Measurements from ENCODE around the gene PAF1. TPM values are rescaled to one million over a fixed set of nuclear protein-coding genes. Genes with fewer than 3 reads are reported as not detected.

Gene PAF1
- total and polyA plus RNA-seq, 4 donors = 13.7 to 29.4 (median 18.9) TPM

GRCh38 chr19:39416152-39417120 is 25.5 kb upstream of the PAF1 start (continued):
- TF ChIP-seq MAX (IDR thresholded peaks at IDR 0.05) = no peak
- no peak for TF ChIP-seq JUND (IDR thresholded peaks at IDR 0.05)
- TF ChIP-seq EGR1 (IDR thresholded peaks at IDR 0.05; ENCODE audit: low read depth in 2 of 2) = no peak
- TF ChIP-seq YY1 (IDR thresholded peaks at IDR 0.05) = no peak
- TF ChIP-seq RXRA (IDR thresholded peaks at IDR 0.05) = no peak

GRCh38 chr19:39415111-39416046 is 24.5 kb upstream of the PAF1 start:
- Histone ChIP-seq H3K4me1 (ENCODE audit: control insufficient read depth in 4 of 4, insufficient read depth in 4 of 4, low read length in 3 of 4) (peaks cover 5 to 29% (median 11%) of the 10 kb centered on the region in 4 donors), H3K27ac (ENCODE audit: low read depth in 1 of 2, low read length in 2 of 2) (no peak overlapping the region)

GRCh38 chr19:39413911-39414608 is 23.2 kb upstream of the PAF1 start:
- peak overlapping the region; percentile 55 to 89 for H3K27ac ChIP-seq (ENCODE audit: low read depth in 1 of 2, low read length in 2 of 2)
- no peak for DNase-seq (ENCODE audit: low spot score)
- H3K9me3 ChIP-seq (ENCODE audit: control insufficient read depth in 4 of 4, low read length in 3 of 4) = no peaks in the 10 kb centered on the region
- H3K36me3 ChIP-seq (ENCODE audit: control insufficient read depth in 4 of 4, insufficient read depth in 3 of 4, low read depth in 1 of 4, low read length in 3 of 4) = peaks cover 0 to 2% (median 0%) of the 10 kb centered on the region in 4 donors
- H3K9ac ChIP-seq (ENCODE audit: low read depth in 1 of 2, low read length in 2 of 2) = no peak overlapping the region
- TF ChIP-seq REST (IDR thresholded peaks at IDR 0.05) (no peak), YY1 (IDR thresholded peaks at IDR 0.05) (no peak), EGR1 (IDR thresholded peaks at IDR 0.05; ENCODE audit: low read depth in 2 of 2) (no peak), ATF3 (IDR thresholded peaks at IDR 0.05) (no peak), FOXA2 (IDR thresholded peaks at IDR 0.05) (no peak), HNF4G (IDR thresholded peaks at IDR 0.05) (no peak), HNF4A (conservative IDR thresholded peaks at IDR 0.05) (no peak), TAF1 (conservative IDR thresholded peaks at IDR 0.05) (no peak), RAD21 (IDR thresholded peaks at IDR 0.05) (no peak)
- no peaks in the 10 kb centered on the region for H3K27me3 ChIP-seq (ENCODE audit: control insufficient read depth in 4 of 4, insufficient read depth in 4 of 4, low read length in 3 of 4)
- H3K4me1 ChIP-seq (ENCODE audit: control insufficient read depth in 4 of 4, insufficient read depth in 4 of 4, low read length in 3 of 4) = peaks cover 5 to 32% (median 11%) of the 10 kb centered on the region in 4 donors
- H3K4me3 ChIP-seq (ENCODE audit: low read depth in 1 of 3, low read length in 3 of 3) = peak overlapping the region in 1 of 3 donors; percentile 67
- WGBS = 75% methylated on average over 18 of the region's 18 CpGs

More at GRCh38 chr19:39415111-39416046, 24.5 kb upstream of the PAF1 start:
- Histone ChIP-seq H3K27me3 (ENCODE audit: control insufficient read depth in 4 of 4, insufficient read depth in 4 of 4, low read length in 3 of 4) (no peaks in the 10 kb centered on the region), H3K4me3 (ENCODE audit: low read depth in 1 of 3, low read length in 3 of 3) (no peak overlapping the region), H3K9ac (ENCODE audit: low read depth in 1 of 2, low read length in 2 of 2) (no peak overlapping the region), H3K9me3 (ENCODE audit: control insufficient read depth in 4 of 4, low read length in 3 of 4) (no peaks in the 10 kb centered on the region), H3K36me3 (ENCODE audit: control insufficient read depth in 4 of 4, insufficient read depth in 3 of 4, low read depth in 1 of 4, low read length in 3 of 4) (peaks cover 0 to 2% (median 0%) of the 10 kb centered on the region in 4 donors)
- no peak for DNase-seq (ENCODE audit: low spot score)
- 75% methylated on average over 35 of the region's 35 CpGs for WGBS
- TF ChIP-seq FOXA1 (IDR thresholded peaks at IDR 0.05) (no peak), JUND (IDR thresholded peaks at IDR 0.05) (no peak), TAF1 (conservative IDR thresholded peaks at IDR 0.05) (no peak)

Measured in liver (tissue), 9 donors.